ENCODE results near the gene GEMIN5. TPM values are rescaled to one million over a fixed set of nuclear protein-coding genes. Genes with fewer than 3 reads are reported as not detected.

GEMIN5 gene
- total RNA-seq, 2 experiments from 2014 or later = 32.9 to 33.0 TPM

GRCh38 chr5:154878642-154879335 is 59.2 kb downstream of the GEMIN5 start:
- peaks cover 14% of the 10 kb centered on the region for H3K9me3 Mint-ChIP-seq (ENCODE audit: low read depth)
- no peak for DNase-seq
- peaks cover 85% of the 10 kb centered on the region for H3K36me3 Mint-ChIP-seq (ENCODE audit: low read depth)
- ChIA-PET CTCF (no interaction called here), POLR2A (no interaction called here)
- H3K27ac Mint-ChIP-seq = no peak overlapping the region
- no peak overlapping the region for H3K4me3 Mint-ChIP-seq
- intact Hi-C loops (cut with DNase I, micrococcal nuclease) = no loop called here
- H3K27me3 Mint-ChIP-seq = no peaks in the 10 kb centered on the region
- no peaks in the 10 kb centered on the region for H3K4me1 Mint-ChIP-seq
- no peak for ATAC-seq

- Mint-ChIP-seq H3K27me3 (no peaks in the 10 kb centered on the region), H3K27ac (no peak overlapping the region), H3K4me1 (no peaks in the 10 kb centered on the region), H3K9me3 (ENCODE audit: low read depth) (peaks cover 6% of the 10 kb centered on the region), H3K36me3 (ENCODE audit: low read depth) (peaks cover 65% of the 10 kb centered on the region), H3K4me3 (no peak overlapping the region)
- ATAC-seq (no peak), DNase-seq (no peak)
- ChIA-PET POLR2A (no interaction called here), CTCF (no interaction called here)
- intact Hi-C loops (cut with DNase I, micrococcal nuclease) = no loop called here
Observed at GRCh38 chr5:154873791-154874331, 64.2 kb downstream of the GEMIN5 start.

GRCh38 chr5:154871734-154872133 is 66.3 kb downstream of the GEMIN5 start:
- CTCF ChIA-PET = no interaction called here
- Mint-ChIP-seq H3K27me3 (no peaks in the 10 kb centered on the region), H3K9me3 (ENCODE audit: low read depth) (no peaks in the 10 kb centered on the region), H3K36me3 (ENCODE audit: low read depth) (peaks cover 57% of the 10 kb centered on the region), H3K27ac (no peak overlapping the region), H3K4me3 (no peak overlapping the region), H3K4me1 (peaks cover 4% of the 10 kb centered on the region)
- POLR2A ChIA-PET = no interaction called here
- DNase-seq (no peak), ATAC-seq (no peak)
- intact Hi-C loops (cut with DNase I, micrococcal nuclease) = no loop called here

GRCh38 chr5:154868702-154869101 is 69.3 kb downstream of the GEMIN5 start:
- H3K4me1 Mint-ChIP-seq = peaks cover 24% of the 10 kb centered on the region
- H3K4me3 Mint-ChIP-seq = no peak overlapping the region
- CTCF ChIA-PET = interaction anchor here (1.0 kb wide), 1 partner anchor 14 kb away, joined by 3 read pairs; no protein-coding TSS in a partner anchor
- H3K27me3 Mint-ChIP-seq = no peaks in the 10 kb centered on the region
- POLR2A ChIA-PET = interaction anchor here (0.5 to 0.9 kb wide), 2 partner anchors 10 to 89 kb away, joined by 3 to 4 read pairs; partner anchors contain the start of gene CNOT8
- ATAC-seq = no peak
- DNase-seq = peak; percentile 13
- H3K36me3 Mint-ChIP-seq (ENCODE audit: low read depth) = peaks cover 58% of the 10 kb centered on the region
- H3K9me3 Mint-ChIP-seq (ENCODE audit: low read depth) = no peaks in the 10 kb centered on the region
- intact Hi-C loops (cut with DNase I, micrococcal nuclease) = no loop called here
- H3K27ac Mint-ChIP-seq = peak overlapping the region; percentile 2

- no peak overlapping the region for H3K4me3 Mint-ChIP-seq
Observed at GRCh38 chr5:154866841-154867240, 71.2 kb downstream of the GEMIN5 start.

GRCh38 chr5:154865466-154866184 is 72.4 kb downstream of the GEMIN5 start:
- POLR2A ChIA-PET = no interaction called here
- H3K9me3 Mint-ChIP-seq (ENCODE audit: low read depth) = no peaks in the 10 kb centered on the region
- H3K4me3 Mint-ChIP-seq = no peak overlapping the region
- no peak for ATAC-seq
- peaks cover 61% of the 10 kb centered on the region for H3K36me3 Mint-ChIP-seq (ENCODE audit: low read depth)
- no peak for DNase-seq
- CTCF ChIA-PET = no interaction called here
- no peaks in the 10 kb centered on the region for H3K27me3 Mint-ChIP-seq
- intact Hi-C loops (cut with DNase I, micrococcal nuclease) = no loop called here
- peaks cover 49% of the 10 kb centered on the region for H3K4me1 Mint-ChIP-seq
- H3K27ac Mint-ChIP-seq = peak overlapping the region; percentile 29

More at GRCh38 chr5:154866841-154867240, 71.2 kb downstream of the GEMIN5 start:
- H3K9me3 Mint-ChIP-seq (ENCODE audit: low read depth) = no peaks in the 10 kb centered on the region
- no peaks in the 10 kb centered on the region for H3K27me3 Mint-ChIP-seq
- H3K4me1 Mint-ChIP-seq = peaks cover 39% of the 10 kb centered on the region
- H3K36me3 Mint-ChIP-seq (ENCODE audit: low read depth) = peaks cover 62% of the 10 kb centered on the region
- DNase-seq = no peak
- peak overlapping the region; percentile 28 for H3K27ac Mint-ChIP-seq
- intact Hi-C loops (cut with DNase I, micrococcal nuclease) = no loop called here
- ChIA-PET POLR2A (no interaction called here), CTCF (interaction anchor here (0.6 to 1.2 kb wide), 4 partner anchors 10 to 218 kb away, joined by 3 to 5 read pairs (median 4); no protein-coding TSS in a partner anchor)
- ATAC-seq = no peak

- Mint-ChIP-seq H3K27ac (peak overlapping the region; percentile 42), H3K27me3 (no peaks in the 10 kb centered on the region), H3K36me3 (ENCODE audit: low read depth) (peaks cover 67% of the 10 kb centered on the region), H3K9me3 (ENCODE audit: low read depth) (no peaks in the 10 kb centered on the region), H3K4me3 (no peak overlapping the region), H3K4me1 (peaks cover 59% of the 10 kb centered on the region)
- ChIA-PET POLR2A (no interaction called here), CTCF (interaction anchor here (0.9 kb wide), 1 partner anchor 25 kb away, joined by 4 read pairs; no protein-coding TSS in a partner anchor)
- DNase-seq (no peak), ATAC-seq (no peak)
- intact Hi-C loops (cut with DNase I, micrococcal nuclease) = no loop called here
Observed at GRCh38 chr5:154863291-154864080, 74.5 kb downstream of the GEMIN5 start.

GRCh38 chr5:154862766-154863165 is 75.2 kb downstream of the GEMIN5 start:
- no peak for DNase-seq
- Mint-ChIP-seq H3K27me3 (no peaks in the 10 kb centered on the region), H3K36me3 (ENCODE audit: low read depth) (peaks cover 67% of the 10 kb centered on the region), H3K4me1 (peaks cover 59% of the 10 kb centered on the region), H3K27ac (peak overlapping the region; percentile 77), H3K9me3 (ENCODE audit: low read depth) (no peaks in the 10 kb centered on the region), H3K4me3 (no peak overlapping the region)
- POLR2A ChIA-PET = no interaction called here
- intact Hi-C loops (cut with DNase I, micrococcal nuclease) = no loop called here
- CTCF ChIA-PET = interaction anchor here (0.9 kb wide), 1 partner anchor 26 kb away, joined by 4 read pairs; no protein-coding TSS in a partner anchor
- ATAC-seq = no peak

GRCh38 chr5:154861946-154862345 is 76.1 kb downstream of the GEMIN5 start:
- ChIA-PET POLR2A (no interaction called here), CTCF (no interaction called here)
- Mint-ChIP-seq H3K4me1 (peaks cover 59% of the 10 kb centered on the region), H3K4me3 (no peak overlapping the region), H3K27me3 (no peaks in the 10 kb centered on the region), H3K9me3 (ENCODE audit: low read depth) (no peaks in the 10 kb centered on the region), H3K36me3 (ENCODE audit: low read depth) (peaks cover 64% of the 10 kb centered on the region), H3K27ac (peak overlapping the region; percentile 47)
- ATAC-seq (no peak), DNase-seq (no peak)
- intact Hi-C loops (cut with DNase I, micrococcal nuclease) = no loop called here

GRCh38 chr5:154860765-154861164 is 77.2 kb downstream of the GEMIN5 start:
- peaks cover 55% of the 10 kb centered on the region for H3K4me1 Mint-ChIP-seq
- intact Hi-C loops (cut with DNase I, micrococcal nuclease) = no loop called here
- H3K4me3 Mint-ChIP-seq = peak overlapping the region; percentile 99
- H3K27me3 Mint-ChIP-seq = no peaks in the 10 kb centered on the region
- peaks cover 56% of the 10 kb centered on the region for H3K36me3 Mint-ChIP-seq (ENCODE audit: low read depth)
- no peak for ATAC-seq
- ChIA-PET CTCF (interaction anchor here (0.6 to 1.3 kb wide), 5 partner anchors 20 to 583 kb away, joined by 3 to 4 read pairs (median 3); no protein-coding TSS in a partner anchor), POLR2A (no interaction called here)
- H3K9me3 Mint-ChIP-seq (ENCODE audit: low read depth) = no peaks in the 10 kb centered on the region
- H3K27ac Mint-ChIP-seq = peak overlapping the region; percentile 98
- DNase-seq = no peak

GRCh38 chr5:154860123-154860522 is 77.9 kb downstream of the GEMIN5 start:
- Mint-ChIP-seq H3K4me3 (peak overlapping the region; percentile 99), H3K27me3 (no peaks in the 10 kb centered on the region), H3K27ac (peak overlapping the region; percentile 98), H3K9me3 (ENCODE audit: low read depth) (no peaks in the 10 kb centered on the region), H3K36me3 (ENCODE audit: low read depth) (peaks cover 50% of the 10 kb centered on the region), H3K4me1 (peaks cover 49% of the 10 kb centered on the region)
- POLR2A ChIA-PET = no interaction called here
- CTCF ChIA-PET = interaction anchor here (0.6 to 1.3 kb wide), 5 partner anchors 20 to 582 kb away, joined by 3 to 4 read pairs (median 3); no protein-coding TSS in a partner anchor
- DNase-seq = peak; percentile 57
- intact Hi-C loops (cut with DNase I, micrococcal nuclease) = no loop called here
- no peak for ATAC-seq

All from activated CD4-positive, alpha-beta T cell treated with anti-CD3 and anti-CD28 coated beads for 36 hours (primary cell).